ENCODE measurements around the gene ARID1B.

DNA sequence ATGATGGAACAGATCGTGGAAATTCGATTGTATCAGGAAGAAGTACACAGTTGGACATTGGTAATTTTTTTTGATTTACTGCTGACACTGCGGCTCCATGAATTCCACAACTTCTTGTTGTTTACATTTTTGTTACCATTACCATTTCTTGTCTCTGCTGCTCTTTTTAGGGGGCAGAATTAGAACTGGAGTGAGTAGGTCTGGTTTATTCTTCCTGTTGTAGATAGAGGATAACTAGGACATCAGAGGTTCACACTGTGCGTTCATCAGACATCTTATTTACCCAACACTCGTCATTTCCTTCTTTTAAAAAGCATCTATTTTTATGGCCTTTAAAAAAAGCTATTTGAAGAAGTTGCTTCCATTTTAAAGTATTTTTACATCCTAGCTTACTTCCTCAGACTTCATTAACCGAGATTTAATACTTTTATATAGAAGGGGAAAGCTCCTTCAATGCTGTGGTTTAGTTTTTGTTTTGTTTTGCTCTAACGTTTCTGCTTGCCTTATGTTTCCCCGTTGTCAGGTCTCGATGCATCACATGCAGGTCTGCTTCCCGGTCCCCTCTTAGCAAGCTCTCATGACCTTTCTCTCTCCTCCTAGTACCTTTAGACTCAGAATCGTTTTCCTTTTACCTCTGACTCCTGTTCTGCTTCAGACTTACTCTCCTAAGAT, 139.1 kb downstream of the ARID1B start:
- TF ChIP-seq, protein P1, sequence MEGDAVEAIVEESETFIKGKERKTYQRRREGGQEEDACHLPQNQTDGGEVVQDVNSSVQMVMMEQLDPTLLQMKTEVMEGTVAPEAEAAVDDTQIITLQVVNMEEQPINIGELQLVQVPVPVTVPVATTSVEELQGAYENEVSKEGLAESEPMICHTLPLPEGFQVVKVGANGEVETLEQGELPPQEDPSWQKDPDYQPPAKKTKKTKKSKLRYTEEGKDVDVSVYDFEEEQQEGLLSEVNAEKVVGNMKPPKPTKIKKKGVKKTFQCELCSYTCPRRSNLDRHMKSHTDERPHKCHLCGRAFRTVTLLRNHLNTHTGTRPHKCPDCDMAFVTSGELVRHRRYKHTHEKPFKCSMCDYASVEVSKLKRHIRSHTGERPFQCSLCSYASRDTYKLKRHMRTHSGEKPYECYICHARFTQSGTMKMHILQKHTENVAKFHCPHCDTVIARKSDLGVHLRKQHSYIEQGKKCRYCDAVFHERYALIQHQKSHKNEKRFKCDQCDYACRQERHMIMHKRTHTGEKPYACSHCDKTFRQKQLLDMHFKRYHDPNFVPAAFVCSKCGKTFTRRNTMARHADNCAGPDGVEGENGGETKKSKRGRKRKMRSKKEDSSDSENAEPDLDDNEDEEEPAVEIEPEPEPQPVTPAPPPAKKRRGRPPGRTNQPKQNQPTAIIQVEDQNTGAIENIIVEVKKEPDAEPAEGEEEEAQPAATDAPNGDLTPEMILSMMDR (IDR thresholded peaks at IDR 0.05): no peak
- no peak for TF ChIP-seq POLR2A (IDR thresholded peaks at IDR 0.05)
